ENCODE results near the gene PTPRN2. TPM values are rescaled to one million over a fixed set of nuclear protein-coding genes. Genes with fewer than 3 reads are reported as not detected.

Gene PTPRN2
- polyA plus RNA-seq, 3 donors from 2014 or later: 1.9 to 3.7 (median 2.2) TPM

GRCh38 chr7:157722137-157723060, 865.2 kb downstream of the PTPRN2 start:
- H3K27me3 Mint-ChIP-seq (ENCODE audit: low read depth in 3 of 3): peaks cover 2 to 6% (median 4%) of the 10 kb centered on the region in 3 donors
- no peak overlapping the region for H3K4me3 Mint-ChIP-seq
- H3K4me1 Mint-ChIP-seq: no peaks in the 10 kb centered on the region
- no peaks in the 10 kb centered on the region for H3K36me3 Mint-ChIP-seq
- H3K27ac Mint-ChIP-seq: no peak overlapping the region
- no peaks in the 10 kb centered on the region for H3K9me3 Mint-ChIP-seq
- DNase-seq: no peak

- Mint-ChIP-seq H3K27me3 (ENCODE audit: low read depth in 3 of 3) (peaks cover 2 to 6% (median 2%) of the 10 kb centered on the region in 3 donors), H3K4me1 (no peaks in the 10 kb centered on the region), H3K9me3 (no peaks in the 10 kb centered on the region), H3K36me3 (no peaks in the 10 kb centered on the region), H3K4me3 (no peak overlapping the region), H3K27ac (no peak overlapping the region)
- DNase-seq: no peak
These were observed 866.0 kb downstream of the PTPRN2 start for GRCh38 chr7:157721468-157722136.

- H3K36me3 Mint-ChIP-seq: no peaks in the 10 kb centered on the region
- no peaks in the 10 kb centered on the region for H3K4me1 Mint-ChIP-seq
- no peak for DNase-seq
- no peak overlapping the region for H3K27ac Mint-ChIP-seq
- H3K9me3 Mint-ChIP-seq: no peaks in the 10 kb centered on the region
- no peak overlapping the region for H3K4me3 Mint-ChIP-seq
- peaks cover 0 to 6% (median 2%) of the 10 kb centered on the region in 3 donors for H3K27me3 Mint-ChIP-seq (ENCODE audit: low read depth in 3 of 3)
These were observed 867.6 kb downstream of the PTPRN2 start for GRCh38 chr7:157719705-157720655.

GRCh38 chr7:157719008-157719682, 868.5 kb downstream of the PTPRN2 start:
- no peak overlapping the region for H3K4me3 Mint-ChIP-seq
- no peak overlapping the region for H3K27ac Mint-ChIP-seq
- DNase-seq: no peak
- H3K36me3 Mint-ChIP-seq: no peaks in the 10 kb centered on the region
- H3K27me3 Mint-ChIP-seq (ENCODE audit: low read depth in 3 of 3): peaks cover 0 to 6% (median 2%) of the 10 kb centered on the region in 3 donors
- H3K9me3 Mint-ChIP-seq: no peaks in the 10 kb centered on the region
- no peaks in the 10 kb centered on the region for H3K4me1 Mint-ChIP-seq

GRCh38 chr7:157718303-157719007, 869.2 kb downstream of the PTPRN2 start:
- Mint-ChIP-seq H3K4me3 (no peak overlapping the region), H3K27me3 (ENCODE audit: low read depth in 3 of 3) (peaks cover 0 to 2% (median 0%) of the 10 kb centered on the region in 3 donors), H3K27ac (no peak overlapping the region), H3K36me3 (no peaks in the 10 kb centered on the region), H3K4me1 (no peaks in the 10 kb centered on the region), H3K9me3 (no peaks in the 10 kb centered on the region)
- DNase-seq: no peak

- Mint-ChIP-seq H3K27me3 (ENCODE audit: low read depth in 3 of 3) (no peaks in the 10 kb centered on the region), H3K9me3 (no peaks in the 10 kb centered on the region), H3K4me1 (no peaks in the 10 kb centered on the region), H3K4me3 (no peak overlapping the region), H3K36me3 (no peaks in the 10 kb centered on the region), H3K27ac (no peak overlapping the region)
- DNase-seq: no peak
These were observed 870.1 kb downstream of the PTPRN2 start for GRCh38 chr7:157717211-157718174.

GRCh38 chr7:157715938-157716280, 871.7 kb downstream of the PTPRN2 start:
- H3K27ac Mint-ChIP-seq: no peak overlapping the region
- no peaks in the 10 kb centered on the region for H3K4me1 Mint-ChIP-seq
- H3K9me3 Mint-ChIP-seq: no peaks in the 10 kb centered on the region
- no peaks in the 10 kb centered on the region for H3K27me3 Mint-ChIP-seq (ENCODE audit: low read depth in 3 of 3)
- no peak for DNase-seq
- H3K36me3 Mint-ChIP-seq: no peaks in the 10 kb centered on the region
- no peak overlapping the region for H3K4me3 Mint-ChIP-seq

- H3K36me3 Mint-ChIP-seq: no peaks in the 10 kb centered on the region
- H3K4me1 Mint-ChIP-seq: no peaks in the 10 kb centered on the region
- no peak for DNase-seq
- no peaks in the 10 kb centered on the region for H3K27me3 Mint-ChIP-seq (ENCODE audit: low read depth in 3 of 3)
- no peaks in the 10 kb centered on the region for H3K9me3 Mint-ChIP-seq
- no peak overlapping the region for H3K4me3 Mint-ChIP-seq
- H3K27ac Mint-ChIP-seq: no peak overlapping the region
These were observed 872.3 kb downstream of the PTPRN2 start for GRCh38 chr7:157715071-157715937.

GRCh38 chr7:157714166-157715070, 873.2 kb downstream of the PTPRN2 start:
- Mint-ChIP-seq H3K36me3 (no peaks in the 10 kb centered on the region), H3K4me1 (no peaks in the 10 kb centered on the region), H3K9me3 (no peaks in the 10 kb centered on the region), H3K4me3 (no peak overlapping the region), H3K27me3 (ENCODE audit: low read depth in 3 of 3) (no peaks in the 10 kb centered on the region), H3K27ac (no peak overlapping the region)
- DNase-seq: no peak

GRCh38 chr7:157713591-157713990, 874.0 kb downstream of the PTPRN2 start:
- no peak overlapping the region for H3K27ac Mint-ChIP-seq
- H3K4me1 Mint-ChIP-seq: no peaks in the 10 kb centered on the region
- H3K36me3 Mint-ChIP-seq: no peaks in the 10 kb centered on the region
- no peak for DNase-seq
- no peaks in the 10 kb centered on the region for H3K27me3 Mint-ChIP-seq (ENCODE audit: low read depth in 3 of 3)
- no peak overlapping the region for H3K4me3 Mint-ChIP-seq
- H3K9me3 Mint-ChIP-seq: no peaks in the 10 kb centered on the region
